Coronary artery (tissue), 2 donors: ENCODE results near the gene CFAP77.

ENCODE experiments used
- DNase-seq: peaks from one replicate; pipeline ENCODE4 v3.0.0-alpha.2; 2017; ENCODE audit warnings: low spot score
- H3K27ac ChIP-seq, 2 donors: fragments of 200-600 bp; sonication (generic); one replicate each; pipeline ENCODE4 v1.5.1; 2016 to 2019
- H3K4me3 ChIP-seq: fragments of 200-600 bp; sonication (generic); 2 replicates; pipeline ENCODE4 v1.5.1; 2016; ENCODE audit warnings: mild to moderate bottlenecking, moderate library complexity
- CTCF ChIP-seq: fragments of 200-600 bp; sonication (generic); IDR thresholded peaks from one replicate; pipeline ENCODE4 v1.5.1; 2019; ENCODE audit warnings: antibody characterized with exemption

CFAP77 gene

GRCh38 chr9:132447902-132448301 is 37.9 kb downstream of the CFAP77 start:
- no peak overlapping the region for H3K27ac ChIP-seq
- no peak for DNase-seq
- no peak for TF ChIP-seq CTCF
- H3K4me3 ChIP-seq: no peak overlapping the region

- H3K4me3 ChIP-seq: no peak overlapping the region
- TF ChIP-seq CTCF: no peak
- no peak overlapping the region for H3K27ac ChIP-seq
- no peak for DNase-seq
Measured at GRCh38 chr9:132451276-132451675, 41.3 kb downstream of the CFAP77 start.

- no peak overlapping the region for H3K27ac ChIP-seq
- TF ChIP-seq CTCF: no peak
- no peak overlapping the region for H3K4me3 ChIP-seq
- DNase-seq: no peak
Measured at GRCh38 chr9:132456241-132456640, 46.2 kb downstream of the CFAP77 start.

GRCh38 chr9:132457504-132458236 is 47.7 kb downstream of the CFAP77 start:
- Histone ChIP-seq H3K27ac (no peak overlapping the region), H3K4me3 (no peak overlapping the region)
- DNase-seq: no peak
- TF ChIP-seq CTCF: no peak

GRCh38 chr9:132458432-132458831 is 48.4 kb downstream of the CFAP77 start:
- H3K4me3 ChIP-seq: no peak overlapping the region
- no peak overlapping the region for H3K27ac ChIP-seq
- DNase-seq: no peak
- no peak for TF ChIP-seq CTCF

- TF ChIP-seq CTCF: no peak
- Histone ChIP-seq H3K27ac (no peak overlapping the region), H3K4me3 (no peak overlapping the region)
- no peak for DNase-seq
Measured at GRCh38 chr9:132459661-132460060, 49.6 kb downstream of the CFAP77 start.

- no peak for TF ChIP-seq CTCF
- no peak for DNase-seq
- H3K27ac ChIP-seq: no peak overlapping the region
- H3K4me3 ChIP-seq: no peak overlapping the region
Measured at GRCh38 chr9:132460240-132460639, 50.2 kb downstream of the CFAP77 start.
